ENCODE measurements around the gene CD69. TPM values are rescaled to one million over a fixed set of nuclear protein-coding genes. Genes with fewer than 3 reads are reported as not detected.

CD69 gene
- total RNA-seq, 1 experiment from 2014 or later = 0.98 TPM

GRCh38 chr12:9710584-9711375, 49.9 kb downstream of the CD69 start:
- intact Hi-C loops (cut with micrococcal nuclease; ENCODE audit: unreplicated experiment) (no loop called here), in situ Hi-C loops (cut with HindIII; ENCODE audit: low pct_unique_long_range_greater_than_20kb, low sequenced_read_pairs) (no loop called here)
- ATAC-seq = no peak
- POLR2A ChIA-PET = no interaction called here
- DNase-seq (ENCODE audit: low read depth, low spot score) = no peak
- H3K27me3 ChIP-seq (ENCODE audit: control insufficient read depth, insufficient read depth, low read length) = no peaks in the 10 kb centered on the region
- H3K4me1 ChIP-seq (ENCODE audit: control insufficient read depth, insufficient read depth, low read length) = no peaks in the 10 kb centered on the region
- BruUV-seq (replicated peaks) = no TSS peak
- no peaks in the 10 kb centered on the region for H3K9me3 ChIP-seq (ENCODE audit: control insufficient read depth, insufficient read depth, low read depth, low read length)
- no peak for TF ChIP-seq POLR2AphosphoS5 (IDR thresholded peaks at IDR 0.05; ENCODE audit: low read depth, low read length)
- TF ChIP-seq CTCF (IDR thresholded peaks at IDR 0.05) = no peak
- TF ChIP-seq TCF7L2 (IDR thresholded peaks at IDR 0.05; ENCODE audit: low read depth, low read length) = no peak
- TF ChIP-seq SIN3A (IDR thresholded peaks at IDR 0.05; ENCODE audit: borderline replicate concordance, insufficient read depth, low read depth, low read length) = no peak
- no peak for TF ChIP-seq REST (IDR thresholded peaks at IDR 0.05; ENCODE audit: insufficient read depth in 1 of 2, low read depth in 2 of 2, low read length in 1 of 2)
- CTCF ChIA-PET = no interaction called here
- H3K4me3 ChIP-seq (ENCODE audit: low read depth in 2 of 2, low read length in 2 of 2) = no peak overlapping the region
- no peaks in the 10 kb centered on the region for H3K36me3 ChIP-seq (ENCODE audit: control insufficient read depth, insufficient read depth, low read length)
- H3K27ac ChIP-seq (ENCODE audit: low read length) = no peak overlapping the region

GRCh38 chr12:9708853-9709252, 51.8 kb downstream of the CD69 start:
- intact Hi-C loops (cut with micrococcal nuclease; ENCODE audit: unreplicated experiment) = loop anchor here (1.0 to 10.0 kb wide), 2 partner anchors 75 to 374 kb away; no protein-coding TSS in a partner anchor
- POLR2A ChIA-PET = no interaction called here
- H3K9me3 ChIP-seq (ENCODE audit: control insufficient read depth, insufficient read depth, low read depth, low read length) = no peaks in the 10 kb centered on the region
- ATAC-seq (no peak), DNase-seq (ENCODE audit: low read depth, low spot score) (no peak)
- no peaks in the 10 kb centered on the region for H3K27me3 ChIP-seq (ENCODE audit: control insufficient read depth, insufficient read depth, low read length)
- TF ChIP-seq REST (IDR thresholded peaks at IDR 0.05; ENCODE audit: insufficient read depth in 1 of 2, low read depth in 2 of 2, low read length in 1 of 2) = no peak
- no peak for TF ChIP-seq SIN3A (IDR thresholded peaks at IDR 0.05; ENCODE audit: borderline replicate concordance, insufficient read depth, low read depth, low read length)
- TF ChIP-seq TCF7L2 (IDR thresholded peaks at IDR 0.05; ENCODE audit: low read depth, low read length) = no peak
- TF ChIP-seq CTCF (IDR thresholded peaks at IDR 0.05) = no peak
- TF ChIP-seq POLR2AphosphoS5 (IDR thresholded peaks at IDR 0.05; ENCODE audit: low read depth, low read length) = no peak
- in situ Hi-C loops (cut with HindIII; ENCODE audit: low pct_unique_long_range_greater_than_20kb, low sequenced_read_pairs) = no loop called here
- no peaks in the 10 kb centered on the region for H3K4me1 ChIP-seq (ENCODE audit: control insufficient read depth, insufficient read depth, low read length)
- CTCF ChIA-PET = interaction anchor here (0.9 kb wide), 1 partner anchor 74 kb away, joined by 4 read pairs; no protein-coding TSS in a partner anchor
- no peaks in the 10 kb centered on the region for H3K36me3 ChIP-seq (ENCODE audit: control insufficient read depth, insufficient read depth, low read length)
- no peak overlapping the region for H3K27ac ChIP-seq (ENCODE audit: low read length)
- no TSS peak for BruUV-seq (replicated peaks)
- H3K4me3 ChIP-seq (ENCODE audit: low read depth in 2 of 2, low read length in 2 of 2) = no peak overlapping the region
